Mesenchymal stem cell (in vitro differentiated cells and primary cell): Measurements from ENCODE around the gene IGSF21.

Experiments used
- DNase-seq: peaks from one replicate; pipeline ENCODE4 v3.0.0-alpha.2; 2013
- H2AFZ ChIP-seq: one replicate; pipeline ENCODE4 v1.6.1; 2013; ENCODE audit warnings: low read depth, mild to moderate bottlenecking, control low read depth, inconsistent platforms, low read length, moderate library complexity
- H2AK5ac ChIP-seq: 2 replicates; pipeline ENCODE4 v1.6.1; 2013; ENCODE audit warnings: low read length, moderate library complexity, mild to moderate bottlenecking, inconsistent platforms; ENCODE audit not compliant: severe bottlenecking
- H2BK120ac ChIP-seq: one replicate; pipeline ENCODE4 v1.6.1; 2013; ENCODE audit warnings: low read depth, mild to moderate bottlenecking, inconsistent platforms, low read length, moderate library complexity
- H2BK12ac ChIP-seq, 2 experiments: one replicate each; pipeline ENCODE4 v1.6.1; 2013; ENCODE audit warnings: inconsistent platforms in 2 of 2, low read length in 2 of 2, mild to moderate bottlenecking in 2 of 2, moderate library complexity in 2 of 2, control low read depth in 1 of 2
- H2BK15ac ChIP-seq: one replicate; pipeline ENCODE4 v1.6.1; 2013; ENCODE audit warnings: mild to moderate bottlenecking, low read depth, inconsistent platforms; ENCODE audit not compliant: poor library complexity, severe bottlenecking
- H2BK5ac ChIP-seq: 2 replicates; pipeline ENCODE4 v1.6.1; 2013; ENCODE audit warnings: low read depth, mild to moderate bottlenecking, low read length, control low read depth, inconsistent platforms; ENCODE audit not compliant: poor library complexity, severe bottlenecking
- H3K14ac ChIP-seq, 2 experiments: one replicate each; pipeline ENCODE4 v1.6.1; 2013; ENCODE audit warnings: inconsistent platforms in 2 of 2, low read length in 2 of 2, control low read depth in 1 of 2, mild to moderate bottlenecking in 1 of 2, moderate library complexity in 1 of 2
- H3K18ac ChIP-seq, 2 experiments: one replicate each; pipeline ENCODE4 v1.6.1; 2013; ENCODE audit warnings: inconsistent platforms in 2 of 2, low read length in 2 of 2, control low read depth in 1 of 2, low read depth in 1 of 2, mild to moderate bottlenecking in 1 of 2
- H3K23ac ChIP-seq, 2 experiments: one replicate each; pipeline ENCODE4 v1.6.1; 2013; ENCODE audit warnings: inconsistent platforms in 2 of 2, low read length in 2 of 2, mild to moderate bottlenecking in 2 of 2, moderate library complexity in 2 of 2, control low read depth in 1 of 2
- H3K27ac ChIP-seq: 2 replicates; pipeline ENCODE4 v1.5.1; 2013; ENCODE audit warnings: mild to moderate bottlenecking, moderate library complexity, low read length, control low read depth, inconsistent platforms; ENCODE audit not compliant: poor library complexity, severe bottlenecking
- H3K27me3 ChIP-seq, 2 experiments: 2 replicates each; pipeline versions ENCODE4 v1.6.1 to v1.7.0; 2013; ENCODE audit warnings: low read length in 2 of 2, mild to moderate bottlenecking in 2 of 2, moderate library complexity in 2 of 2, control low read depth in 1 of 2, inconsistent platforms in 1 of 2; ENCODE audit not compliant: control insufficient read depth in 1 of 2, insufficient read depth in 1 of 2
- H3K36me3 ChIP-seq, 2 experiments: 2 replicates each; pipeline versions ENCODE4 v1.6.1 to v1.7.0; 2013; ENCODE audit warnings: low read length in 2 of 2, control low read depth in 1 of 2, inconsistent platforms in 1 of 2, low read depth in 1 of 2, mild to moderate bottlenecking in 1 of 2; ENCODE audit not compliant: insufficient read depth in 2 of 2, control insufficient read depth in 1 of 2
- H3K4ac ChIP-seq, 2 experiments: one replicate each; pipeline ENCODE4 v1.6.1; 2013; ENCODE audit warnings: inconsistent platforms in 2 of 2, low read length in 2 of 2, mild to moderate bottlenecking in 2 of 2, moderate library complexity in 2 of 2, control low read depth in 1 of 2, low read depth in 1 of 2
- H3K4me1 ChIP-seq: 2 replicates; pipeline ENCODE4 v1.6.1; 2013; ENCODE audit warnings: low read depth, low read length, control low read depth; ENCODE audit not compliant: control insufficient read depth, insufficient read depth
- H3K4me2 ChIP-seq: 2 replicates; pipeline ENCODE4 v1.6.1; 2013; ENCODE audit warnings: low read length, mild to moderate bottlenecking, inconsistent platforms; ENCODE audit not compliant: poor library complexity, severe bottlenecking
- H3K4me3 ChIP-seq, 2 experiments: 2 replicates each; pipeline versions ENCODE4 v1.5.1 to v1.7.0; 2013; ENCODE audit warnings: low read length in 2 of 2, mild to moderate bottlenecking in 2 of 2, control low read depth in 1 of 2, low read depth in 1 of 2; ENCODE audit not compliant: insufficient read depth in 1 of 2
- H3K79me1 ChIP-seq: replicated peaks from 2 replicates; pipeline ENCODE4 v1.6.1; 2013; ENCODE audit warnings: mild to moderate bottlenecking, control low read depth, low read length, inconsistent platforms; ENCODE audit not compliant: poor library complexity, severe bottlenecking
- H3K9ac ChIP-seq: 2 replicates; pipeline ENCODE4 v1.7.0; 2013; ENCODE audit warnings: mild to moderate bottlenecking, low read length, moderate library complexity
- H3K9me3 ChIP-seq: 2 replicates; pipeline ENCODE4 v1.7.0; 2013; ENCODE audit warnings: mild to moderate bottlenecking, low read length; ENCODE audit not compliant: control insufficient read depth
- H4K8ac ChIP-seq: one replicate; pipeline ENCODE4 v1.6.1; 2013; ENCODE audit warnings: inconsistent platforms, mild to moderate bottlenecking, low read length, moderate library complexity
- H4K91ac ChIP-seq: one replicate; pipeline ENCODE4 v1.6.1; 2013; ENCODE audit warnings: mild to moderate bottlenecking, low read length, inconsistent platforms
- WGBS: methylation state at CpG from one replicate; pipeline ENCODE4 v1.1.7; 2013; ENCODE audit warnings: mixed read lengths; 5-methylcytosine and 5-hydroxymethylcytosine counted together

IGSF21 gene

DNA sequence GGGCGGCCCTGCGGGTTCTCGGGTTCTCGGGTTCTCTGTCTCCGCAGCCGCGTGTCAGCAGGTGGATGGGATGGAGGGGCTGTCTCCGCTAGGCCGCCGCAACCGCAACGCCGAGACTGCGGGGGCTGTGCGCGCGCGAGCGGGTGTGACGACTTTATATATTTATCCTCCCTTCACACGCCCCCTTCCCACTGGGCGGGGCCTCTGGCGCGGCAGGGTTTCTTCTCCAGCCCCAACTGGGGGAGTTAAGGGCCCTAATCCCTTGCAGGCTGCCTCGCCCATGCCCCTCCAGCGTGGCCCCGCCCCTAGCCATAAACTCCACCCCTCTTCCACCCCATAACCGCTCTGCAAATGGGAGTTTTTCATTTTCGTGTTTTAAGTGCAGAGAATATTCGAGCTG lies 3.4 kb downstream of the IGSF21 start:
- Histone ChIP-seq H3K27ac (no peak overlapping the region), H4K91ac (no peak overlapping the region), H3K79me1 (no peaks in the 10 kb centered on the region), H2BK120ac (no peak overlapping the region), H2BK15ac (no peak overlapping the region), H3K9ac (no peak overlapping the region), H3K36me3 (no peaks in the 10 kb centered on the region), H3K4me1 (peaks cover 9% of the 10 kb centered on the region), H3K14ac (no peak overlapping the region), H2AFZ (no peak overlapping the region), H2AK5ac (no peak overlapping the region), H3K27me3 (peaks cover 64 to 90% of the 10 kb centered on the region in 2 experiments), H3K23ac (no peak overlapping the region), H3K4ac (no peak overlapping the region), H2BK5ac (no peak overlapping the region), H3K4me3 (no peak overlapping the region), H3K9me3 (no peaks in the 10 kb centered on the region), H4K8ac (no peak overlapping the region), H2BK12ac (no peak overlapping the region), H3K4me2 (no peak overlapping the region), H3K18ac (no peak overlapping the region)
- 2% methylated on average over 20 of the region's 30 CpGs for WGBS
- DNase-seq = no peak

DNA sequence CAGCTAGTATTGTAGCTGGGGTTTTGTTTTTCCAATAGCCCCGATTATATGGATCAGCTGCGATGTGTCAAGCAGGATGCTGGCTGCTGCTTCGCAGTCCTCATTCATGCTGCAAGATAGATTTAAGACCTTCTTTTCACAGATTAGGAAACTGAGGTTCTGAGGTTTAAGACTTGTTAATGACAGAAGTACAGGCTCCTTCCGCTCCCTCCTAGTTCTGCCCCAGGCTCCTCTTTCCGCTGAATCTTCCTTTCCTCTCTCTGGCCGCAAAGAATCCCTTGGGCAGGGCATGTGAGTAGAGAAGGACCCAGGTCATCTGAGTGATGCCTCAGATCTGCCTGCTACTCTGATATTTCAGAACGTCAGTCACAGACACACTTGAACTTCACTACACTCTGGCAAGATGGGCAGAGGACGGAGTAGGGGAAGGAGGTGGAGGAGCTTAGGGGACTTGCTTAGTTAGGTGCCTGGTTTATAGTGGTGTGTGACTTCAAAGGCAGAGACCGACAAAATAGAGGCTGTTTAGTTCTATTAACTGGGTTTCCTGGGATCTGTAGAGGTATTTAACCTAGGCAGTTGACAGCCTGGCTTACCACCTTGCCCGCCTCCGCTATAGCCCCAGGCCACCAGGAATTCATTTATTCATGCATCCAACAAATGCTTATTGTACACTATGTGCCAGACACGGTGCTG lies 4.2 kb downstream of the IGSF21 start:
- Histone ChIP-seq H3K23ac (no peak overlapping the region), H3K18ac (no peak overlapping the region), H3K36me3 (no peaks in the 10 kb centered on the region), H3K27me3 (peaks cover 57 to 91% of the 10 kb centered on the region in 2 experiments), H3K4me3 (no peak overlapping the region), H3K79me1 (no peaks in the 10 kb centered on the region), H3K9ac (no peak overlapping the region), H2BK120ac (no peak overlapping the region), H4K8ac (no peak overlapping the region), H3K4me1 (peaks cover 9% of the 10 kb centered on the region), H2AK5ac (no peak overlapping the region), H2BK12ac (no peak overlapping the region), H3K14ac (no peak overlapping the region), H3K27ac (no peak overlapping the region), H2BK5ac (no peak overlapping the region), H3K9me3 (no peaks in the 10 kb centered on the region), H2AFZ (no peak overlapping the region), H4K91ac (no peak overlapping the region), H3K4me2 (no peak overlapping the region), H2BK15ac (no peak overlapping the region), H3K4ac (no peak overlapping the region)
- 67% methylated on average over 8 of the region's 12 CpGs for WGBS
- DNase-seq = no peak

DNA sequence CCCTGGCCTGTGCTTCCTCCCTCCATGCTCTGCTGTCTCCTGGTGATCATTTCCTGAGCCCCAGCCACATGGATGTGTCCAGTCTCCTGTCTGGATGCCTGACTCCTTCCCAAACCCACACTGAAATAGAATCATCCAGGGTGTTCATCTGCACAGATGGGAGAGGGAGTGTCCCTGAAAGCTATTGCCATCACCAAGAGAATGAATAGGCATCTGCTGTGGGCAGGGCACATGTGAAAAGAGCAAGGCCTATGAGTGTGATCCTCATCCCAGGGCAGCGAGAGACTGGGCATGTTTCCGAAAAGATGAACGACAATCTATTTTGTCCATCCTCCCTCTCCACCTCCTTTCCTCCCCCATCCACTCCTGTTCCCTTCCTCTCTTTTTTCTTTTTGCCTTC lies 5.0 kb downstream of the IGSF21 start:
- Histone ChIP-seq H2BK120ac (no peak overlapping the region), H2AFZ (no peak overlapping the region), H3K27ac (no peak overlapping the region), H4K91ac (no peak overlapping the region), H3K4me3 (no peak overlapping the region), H4K8ac (no peak overlapping the region), H2AK5ac (no peak overlapping the region), H3K4me1 (peaks cover 9% of the 10 kb centered on the region), H3K9me3 (no peaks in the 10 kb centered on the region), H3K9ac (no peak overlapping the region), H3K14ac (no peak overlapping the region), H3K4ac (no peak overlapping the region), H3K27me3 (peaks cover 49 to 92% of the 10 kb centered on the region in 2 experiments), H3K18ac (no peak overlapping the region), H2BK12ac (no peak overlapping the region), H3K4me2 (no peak overlapping the region), H3K23ac (no peak overlapping the region), H3K79me1 (no peaks in the 10 kb centered on the region), H3K36me3 (no peaks in the 10 kb centered on the region), H2BK5ac (no peak overlapping the region), H2BK15ac (no peak overlapping the region)
- 100% methylated on average over 1 of the region's 3 CpGs for WGBS
- DNase-seq = no peak

DNA sequence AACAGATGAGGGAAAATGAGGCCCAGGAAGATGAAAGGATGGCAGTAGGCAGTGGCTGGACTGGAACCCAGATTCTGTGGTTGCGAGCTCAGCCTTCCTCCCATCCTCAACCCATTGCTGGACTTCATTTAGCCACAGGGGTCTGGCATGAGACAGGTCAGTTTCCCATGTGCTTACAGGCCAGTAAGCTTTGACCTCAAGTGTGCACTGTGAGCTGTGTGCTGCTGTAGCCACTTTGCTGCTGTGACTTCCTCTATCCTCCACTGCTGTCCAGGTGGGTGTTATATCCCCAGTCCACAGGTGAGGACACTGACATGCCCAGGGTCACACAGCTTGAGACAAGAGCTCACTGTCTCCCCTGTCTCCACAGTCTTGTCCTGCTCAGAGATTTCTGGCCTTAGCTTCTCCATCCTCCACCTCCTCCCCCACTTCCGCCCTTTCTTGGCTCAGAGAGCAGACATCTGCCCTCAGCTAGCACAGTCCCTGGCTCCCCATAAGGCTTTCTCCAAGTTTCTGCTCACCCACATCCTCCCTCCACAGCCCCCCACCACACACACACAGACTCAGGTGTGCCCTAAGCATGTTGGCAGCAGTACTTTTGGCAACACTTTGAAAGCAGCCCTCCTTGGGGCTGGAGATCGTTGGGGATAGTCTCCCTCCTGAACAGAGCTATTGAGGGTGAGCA lies 7.3 kb downstream of the IGSF21 start:
- no peak overlapping the region for H3K9ac ChIP-seq
- no peak overlapping the region for H2AFZ ChIP-seq
- peaks cover 9% of the 10 kb centered on the region for H3K4me1 ChIP-seq
- no peak overlapping the region for H3K18ac ChIP-seq
- WGBS = 61% methylated on average over 3 of the region's 3 CpGs
- no peaks in the 10 kb centered on the region for H3K79me1 ChIP-seq
- H3K4me2 ChIP-seq = no peak overlapping the region
- H4K8ac ChIP-seq = no peak overlapping the region
- no peaks in the 10 kb centered on the region for H3K9me3 ChIP-seq
- H4K91ac ChIP-seq = no peak overlapping the region
- no peak overlapping the region for H3K27ac ChIP-seq
- no peak overlapping the region for H2BK15ac ChIP-seq
- H3K4me3 ChIP-seq = no peak overlapping the region
- H3K23ac ChIP-seq = no peak overlapping the region
- no peak overlapping the region for H2AK5ac ChIP-seq
- H3K36me3 ChIP-seq = no peaks in the 10 kb centered on the region
- H3K14ac ChIP-seq = no peak overlapping the region
- H2BK5ac ChIP-seq = no peak overlapping the region
- H2BK12ac ChIP-seq = no peak overlapping the region
- peaks cover 31 to 94% of the 10 kb centered on the region in 2 experiments for H3K27me3 ChIP-seq
- H2BK120ac ChIP-seq = no peak overlapping the region
- no peak for DNase-seq
- no peak overlapping the region for H3K4ac ChIP-seq
